ENCODE measurements around the gene DGKI.

The DGKI gene

GRCh38 chr7:137585591-137585990 is 261.2 kb downstream of the DGKI start:
- no peak for DNase-seq

DNA sequence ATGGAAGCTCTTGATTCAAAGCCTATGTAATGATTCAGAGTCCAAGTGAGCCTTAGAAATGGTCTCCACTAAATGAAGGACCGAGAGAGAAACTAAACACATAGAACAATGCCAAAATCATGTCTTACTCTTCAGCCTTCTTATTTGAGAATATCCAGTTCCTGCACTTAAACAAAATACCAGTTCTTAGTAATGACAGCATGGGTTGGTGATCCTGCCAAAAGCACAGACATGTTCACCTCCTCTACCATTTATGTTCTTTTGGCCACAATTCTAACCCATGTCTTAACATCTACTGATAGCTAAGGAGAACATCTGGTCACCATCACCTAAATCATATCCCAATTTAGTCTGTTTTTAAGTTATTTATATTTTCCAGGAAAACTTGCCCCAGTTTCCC is 263.6 kb downstream of the DGKI start:
- no peak for DNase-seq

DNA sequence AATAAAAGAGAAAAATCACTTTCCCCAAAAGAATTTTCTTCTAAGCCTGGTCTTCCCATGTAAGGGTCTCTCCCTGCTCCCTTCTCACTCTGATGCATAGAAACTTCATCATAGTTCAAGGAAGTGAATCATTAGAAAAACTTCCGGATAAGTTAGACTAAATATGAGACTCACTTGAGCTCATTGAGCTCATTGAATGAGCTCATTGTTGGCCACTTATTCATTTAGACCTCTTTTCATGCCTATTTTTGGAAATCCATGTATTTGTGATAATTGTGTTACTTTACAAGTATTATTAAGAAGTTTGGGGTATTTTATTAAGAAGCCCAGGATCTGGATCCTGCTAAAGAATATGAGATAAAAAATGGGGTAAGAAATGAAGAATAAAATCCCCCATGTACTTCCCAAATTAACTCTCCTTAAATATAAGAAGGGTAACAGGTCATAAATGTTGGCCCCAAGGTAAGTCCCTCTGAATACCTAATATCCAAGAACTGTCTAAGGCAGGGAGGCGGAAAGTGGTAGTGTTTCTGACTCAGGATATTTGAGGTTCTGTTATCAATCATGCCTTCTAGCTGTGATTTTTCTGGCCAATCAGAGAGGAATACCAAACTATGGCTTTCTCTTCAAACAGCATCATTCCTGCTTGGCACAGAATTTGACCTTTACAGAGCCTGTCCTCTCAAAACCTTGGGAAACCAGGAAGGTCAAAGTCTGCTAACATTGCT is 266.7 kb downstream of the DGKI start:
- no peak for DNase-seq

DNA sequence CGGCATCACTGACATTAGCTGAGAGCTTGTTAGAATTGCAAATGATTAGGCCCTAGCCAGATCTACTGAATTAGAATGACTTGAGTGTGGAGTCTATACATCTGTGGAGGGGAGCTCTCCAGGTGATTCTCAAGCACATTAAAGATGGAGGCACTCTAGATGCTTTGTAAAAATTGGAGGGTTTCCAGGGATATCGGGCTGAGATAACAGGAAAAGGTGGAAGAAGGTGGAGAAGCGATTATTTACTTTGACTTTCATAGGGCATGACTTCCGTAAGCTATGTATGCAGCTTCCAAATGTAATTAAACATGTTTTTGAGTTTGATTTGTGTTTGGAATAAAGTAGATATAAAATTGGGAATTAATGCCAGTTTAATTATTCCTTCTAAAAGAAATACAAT is 268.2 kb downstream of the DGKI start:
- DNase-seq = no peak

DNA sequence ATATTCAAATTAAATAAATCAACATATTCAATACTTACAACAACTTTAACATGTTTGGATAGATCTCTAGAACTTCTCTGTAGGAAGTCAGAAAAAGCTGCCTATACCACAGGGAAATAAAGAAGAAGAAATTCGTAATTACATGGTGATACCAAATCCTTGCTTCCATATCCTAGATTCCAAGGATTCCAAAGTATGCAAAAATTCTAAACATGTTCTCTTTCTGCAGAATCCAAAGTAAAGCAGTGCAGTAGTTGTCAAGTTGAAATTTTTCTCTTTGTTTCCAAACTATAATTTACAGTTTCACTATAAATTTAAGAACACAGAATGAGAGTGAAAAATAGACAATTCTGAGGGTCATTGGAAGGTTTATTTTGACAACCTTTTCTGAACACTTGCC is 269.6 kb downstream of the DGKI start:
- no peak for DNase-seq

GRCh38 chr7:137576481-137576880 is 270.3 kb downstream of the DGKI start:
- no peak for DNase-seq

- DNase-seq = no peak
Observed at GRCh38 chr7:137574812-137575211, 272.0 kb downstream of the DGKI start.

DNA sequence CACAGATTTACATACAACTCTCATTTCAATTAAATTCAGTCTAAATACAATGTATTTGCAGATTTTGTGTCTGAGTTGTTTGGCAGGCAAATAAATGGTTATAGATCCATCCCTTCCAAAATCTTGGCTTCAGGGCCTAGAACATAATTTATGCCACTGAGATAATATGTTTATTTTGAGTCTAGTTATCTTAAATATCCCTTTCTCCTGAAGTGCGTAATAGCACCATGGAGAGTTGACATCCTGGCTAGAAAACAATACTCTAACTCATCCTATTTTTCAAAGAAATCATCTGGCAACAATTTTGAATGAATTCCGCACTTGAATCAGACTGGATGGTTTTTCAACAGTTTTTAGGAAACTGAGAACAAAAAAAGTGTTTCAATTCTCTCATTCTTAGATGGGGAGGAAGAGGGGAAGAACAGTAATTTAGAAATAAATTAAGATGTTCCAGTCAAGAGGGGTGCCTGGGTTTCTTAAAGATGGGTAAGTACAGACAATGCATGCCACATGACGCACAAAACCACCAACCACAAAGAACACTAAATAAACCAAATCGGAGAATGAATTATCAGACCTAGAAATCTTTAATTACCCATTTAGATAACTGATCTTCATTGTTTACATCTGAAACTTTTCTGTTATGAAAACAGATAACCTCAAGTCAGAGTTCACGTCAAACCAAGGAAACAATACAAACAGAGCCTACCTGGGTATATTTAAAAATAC is 274.6 kb downstream of the DGKI start:
- no peak for DNase-seq

- DNase-seq = no peak
Observed at GRCh38 chr7:137564677-137565076, 282.1 kb downstream of the DGKI start.

DNA sequence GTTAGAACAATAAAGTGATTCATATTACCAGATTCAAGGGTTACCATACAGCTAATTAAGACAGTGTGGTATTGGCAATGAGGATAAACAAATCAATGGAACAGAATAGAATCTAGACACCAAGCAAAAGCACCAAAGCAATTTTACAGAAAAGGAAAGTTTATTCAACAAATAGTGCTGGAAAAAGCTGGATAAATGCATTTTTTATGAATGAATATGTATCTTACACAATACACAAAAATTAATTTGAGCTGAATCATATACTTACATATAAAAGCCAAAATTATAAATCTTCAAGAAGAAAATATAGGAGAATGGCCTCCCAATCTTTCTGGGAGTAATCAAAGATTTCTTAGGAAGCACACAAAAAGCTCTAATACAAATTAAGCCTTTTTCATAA is 282.8 kb downstream of the DGKI start:
- DNase-seq = no peak

GRCh38 chr7:137547485-137547884 is 299.3 kb downstream of the DGKI start:
- DNase-seq = no peak

DNA sequence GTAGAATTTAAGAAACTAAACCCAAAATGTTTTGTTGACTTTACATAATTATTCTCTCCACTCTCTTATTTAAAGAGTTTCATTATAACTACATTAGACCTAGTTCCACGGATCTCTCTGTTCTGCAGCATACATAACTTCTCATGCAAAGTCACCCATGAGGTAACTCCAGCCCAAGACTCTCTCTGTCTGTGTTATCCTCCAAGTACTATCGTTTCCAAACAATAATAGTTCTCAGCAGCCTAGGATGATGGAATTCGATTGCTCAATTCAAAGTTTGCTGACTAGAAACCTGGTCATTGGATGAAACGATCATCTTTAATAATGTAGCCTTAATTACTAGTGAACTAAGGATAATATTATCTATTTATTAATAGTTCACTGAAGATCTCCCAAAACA is 300.1 kb downstream of the DGKI start:
- DNase-seq = no peak

DNA sequence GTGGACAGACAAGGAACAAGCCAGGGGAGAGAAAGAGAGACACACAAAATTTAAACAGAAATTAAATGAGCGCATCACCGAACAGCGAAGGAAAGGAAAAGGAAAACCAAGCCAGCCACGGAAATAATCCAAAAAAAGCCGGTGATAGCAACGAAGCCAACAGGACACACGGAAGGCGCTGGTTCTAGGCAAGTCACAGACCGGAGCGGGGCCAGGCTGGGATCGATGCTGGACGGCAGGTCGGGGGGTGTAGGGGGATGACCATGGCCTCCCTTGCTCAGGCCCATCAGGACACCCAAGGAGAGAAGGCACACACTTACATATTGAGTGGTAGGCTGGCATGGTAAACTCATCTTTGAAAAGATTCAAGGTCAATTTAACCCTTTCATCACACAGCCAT is 300.8 kb downstream of the DGKI start:
- no peak for DNase-seq

GRCh38 chr7:137545059-137545716 is 301.6 kb downstream of the DGKI start:
- no peak for DNase-seq

- no peak for DNase-seq
Observed at GRCh38 chr7:137544453-137545058, 302.2 kb downstream of the DGKI start.

GRCh38 chr7:137539111-137539715 is 307.6 kb downstream of the DGKI start:
- DNase-seq = no peak

- DNase-seq = no peak
Observed at GRCh38 chr7:137538361-137538762, 308.4 kb downstream of the DGKI start.

GRCh38 chr7:137535579-137535978 is 311.2 kb downstream of the DGKI start:
- no peak for DNase-seq

DNA sequence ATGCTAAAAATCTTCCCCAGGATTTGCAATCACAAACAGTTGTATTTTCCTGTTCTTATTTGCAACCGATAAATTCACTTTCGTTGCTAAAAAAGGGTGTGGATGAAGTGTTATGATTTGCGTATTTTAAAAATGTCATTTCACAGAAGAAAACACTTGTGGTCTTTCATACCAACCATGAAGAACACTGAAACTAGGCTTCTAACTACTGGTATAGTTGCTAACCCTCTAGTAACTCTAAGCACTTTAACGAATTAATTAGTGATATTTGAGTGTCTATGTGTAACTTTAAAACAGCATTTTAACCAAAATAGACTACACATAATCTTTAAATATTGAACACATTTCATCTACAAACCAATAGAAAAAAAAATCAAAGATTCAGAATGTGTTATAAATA is 315.1 kb downstream of the DGKI start:
- no peak for DNase-seq

GRCh38 chr7:137527634-137528033 is 319.1 kb downstream of the DGKI start:
- no peak for DNase-seq

DNA sequence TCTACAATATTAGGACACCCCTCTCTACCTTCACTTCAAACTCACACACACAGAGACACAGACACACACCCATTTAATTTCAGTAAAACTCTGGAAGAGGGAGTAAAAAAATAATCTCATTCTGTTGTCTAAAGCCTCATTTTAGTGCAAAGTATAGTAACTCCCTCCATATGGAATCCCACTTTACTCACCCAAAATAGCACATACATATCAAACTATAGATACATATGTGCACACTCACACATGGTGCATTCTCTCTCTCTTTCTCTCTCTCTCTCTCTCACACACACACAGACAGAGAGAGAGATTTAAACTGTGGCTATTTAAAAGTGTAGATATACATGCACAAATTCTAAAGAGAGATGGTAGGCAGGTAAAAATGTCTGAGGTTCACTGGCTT is 323.6 kb downstream of the DGKI start:
- DNase-seq = no peak

DNA sequence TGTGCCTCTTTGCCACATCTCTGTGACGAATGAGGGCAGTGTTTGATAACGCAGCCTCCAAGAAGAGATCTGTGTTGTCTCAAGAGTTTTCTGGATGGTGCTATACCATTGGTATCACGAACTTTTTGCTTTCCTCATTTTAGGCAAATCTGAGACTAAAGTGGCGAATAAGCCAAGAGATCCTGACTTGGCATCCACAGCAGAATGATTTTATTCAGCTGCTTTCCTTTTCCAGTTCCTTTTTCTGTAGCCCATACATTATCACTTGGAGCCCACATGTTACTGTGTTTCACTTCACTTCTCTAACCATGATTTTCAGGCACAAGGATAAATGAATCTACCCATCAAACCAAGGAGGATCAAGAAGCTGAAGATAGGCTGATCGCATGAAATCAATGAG is 325.3 kb downstream of the DGKI start:
- no peak for DNase-seq

GRCh38 chr7:137519947-137520346 is 326.8 kb downstream of the DGKI start:
- no peak for DNase-seq
